H1 (cell line): ENCODE data around the gene ZDHHC19. TPM values are rescaled to one million over a fixed set of nuclear protein-coding genes. Genes with fewer than 3 reads are reported as not detected.

Experiments used
- CTCF ChIA-PET: fragments of 300-600 bp; sonication (Branson Sonifier 250); formaldehyde crosslinking; loops from one replicate; lab custom pipeline; 2021; ENCODE audit not compliant: partially characterized antibody; lab: Charles Lee
- POLR2A ChIA-PET: fragments of 300-600 bp; sonication (Branson Sonifier 250); formaldehyde crosslinking; loops from one replicate; lab custom pipeline; 2021; ENCODE audit warnings: inconsistent platforms; ENCODE audit not compliant: partially characterized antibody; lab: Charles Lee
- DNase-seq, 2 experiments: peaks; one replicate each; pipeline versions ENCODE4 v3.0.0 to v3.0.0-alpha.2; 2010 to 2022; ENCODE audit warnings: low spot score in 2 of 2, low read depth in 1 of 2, mixed read lengths in 1 of 2
- FAIRE-seq: peaks from 2 replicates; lab custom pipeline; 2011; peaks lifted over from hg19 to GRCh38; lab: Jason Lieb, UNC
- H2AFZ ChIP-seq: 2 replicates; pipeline ENCODE4 v1.8.1; 2012; ENCODE audit warnings: low read length, inconsistent platforms
- H2AK5ac ChIP-seq: 2 replicates; pipeline ENCODE4 v1.6.1; 2013; ENCODE audit warnings: low read depth, low read length
- H2BK120ac ChIP-seq: replicated peaks from 2 replicates; pipeline ENCODE3; 2013; ENCODE audit warnings: low read depth, low read length, inconsistent platforms
- H2BK12ac ChIP-seq: 2 replicates; pipeline ENCODE4 v1.6.1; 2013; ENCODE audit warnings: low read depth, low read length
- H2BK15ac ChIP-seq: 2 replicates; pipeline ENCODE4 v1.6.1; 2013; ENCODE audit warnings: low read length
- H2BK20ac ChIP-seq: 2 replicates; pipeline ENCODE4 v1.6.1; 2013; ENCODE audit warnings: low read length
- H2BK5ac ChIP-seq: 2 replicates; pipeline ENCODE4 v1.6.1; 2013; ENCODE audit warnings: low read depth, low read length
- H3K14ac ChIP-seq: 2 replicates; pipeline ENCODE4 v1.6.1; 2013; ENCODE audit warnings: inconsistent platforms; ENCODE audit not compliant: insufficient read length
- H3K18ac ChIP-seq: 2 replicates; pipeline ENCODE4 v1.6.1; 2013; ENCODE audit warnings: low read length; ENCODE audit errors: extremely low read depth
- H3K23ac ChIP-seq: 2 replicates; pipeline ENCODE4 v1.6.1; 2013; ENCODE audit warnings: inconsistent platforms; ENCODE audit not compliant: insufficient read length
- H3K23me2 ChIP-seq: 2 replicates; pipeline ENCODE4 v1.6.1; 2013; ENCODE audit warnings: low read depth, low read length
- H3K27ac ChIP-seq: 2 replicates; pipeline ENCODE4 v1.6.1; 2011; ENCODE audit warnings: low read depth, low read length, inconsistent platforms
- H3K27me3 ChIP-seq, 4 experiments: replicated peaks in 1 of 4; 1 replicate in 1 of 4; 2 replicates in 3 of 4; pipeline versions ENCODE4 v1.6.1 to v1.8.1; 2011 to 2013; ENCODE audit warnings: low read length in 3 of 4, mild to moderate bottlenecking in 3 of 4, inconsistent platforms in 2 of 4, mixed read lengths in 2 of 4, moderate library complexity in 1 of 4; ENCODE audit not compliant: control insufficient read depth in 3 of 4, insufficient read depth in 3 of 4; ENCODE audit errors: extremely low read depth in 1 of 4
- H3K36me3 ChIP-seq, 4 experiments: 2 replicates each; pipeline versions ENCODE4 v1.6.1 to v1.8.1; 2011 to 2013; ENCODE audit warnings: mild to moderate bottlenecking in 4 of 4, low read length in 3 of 4, moderate library complexity in 2 of 4, control low read depth in 1 of 4, inconsistent platforms in 1 of 4; ENCODE audit not compliant: insufficient read depth in 4 of 4, control insufficient read depth in 2 of 4
- H3K4ac ChIP-seq: replicated peaks from 2 replicates; pipeline ENCODE3; 2013; ENCODE audit warnings: low read length, low read depth, mixed read lengths, inconsistent platforms; ENCODE audit not compliant: insufficient read length
- H3K4me1 ChIP-seq, 4 experiments: replicated peaks in 1 of 4; 1 replicate in 1 of 4; 2 replicates in 3 of 4; pipeline versions ENCODE4 v1.6.1 to v1.8.1; 2011 to 2013; ENCODE audit warnings: low read length in 3 of 4, inconsistent platforms in 2 of 4, mixed read lengths in 1 of 4; ENCODE audit not compliant: insufficient read depth in 4 of 4, control insufficient read depth in 3 of 4
- H3K4me2 ChIP-seq, 2 experiments: 2 replicates each; pipeline versions ENCODE4 v1.6.1 to v1.8.1; 2011 to 2013; ENCODE audit warnings: low read depth in 2 of 2, low read length in 2 of 2, control low read depth in 1 of 2, inconsistent platforms in 1 of 2, mild to moderate bottlenecking in 1 of 2; ENCODE audit not compliant: insufficient read depth in 1 of 2
- H3K4me3 ChIP-seq, 4 experiments: fragments of 200-600, 300-600 bp in 1 of 4; sonication (generic), shearing (Covaris generic), sonication (Bioruptor Twin) in 1 of 4; 2 replicates each; pipeline versions ENCODE4 v1.5.1 to v1.8.1; 2011 to 2016; ENCODE audit warnings: low read length in 4 of 4, low read depth in 3 of 4, control low read depth in 2 of 4, inconsistent platforms in 2 of 4, mild to moderate bottlenecking in 2 of 4, mixed read lengths in 1 of 4, moderate library complexity in 1 of 4; ENCODE audit not compliant: insufficient read depth in 2 of 4; ENCODE audit errors: extremely low read depth in 1 of 4
- H3K56ac ChIP-seq: replicated peaks from 2 replicates; pipeline ENCODE3; 2013; ENCODE audit warnings: low read depth, mild to moderate bottlenecking, mixed read lengths, low read length, inconsistent platforms; ENCODE audit not compliant: insufficient read length
- H3K79me1 ChIP-seq: 2 replicates; pipeline ENCODE4 v1.6.1; 2013; ENCODE audit warnings: low read depth, low read length, control low read depth
- H3K79me2 ChIP-seq, 2 experiments: 2 replicates each; pipeline versions ENCODE4 v1.6.1 to v1.8.1; 2012 to 2013; ENCODE audit warnings: low read length in 2 of 2, mild to moderate bottlenecking in 2 of 2, inconsistent platforms in 1 of 2; ENCODE audit not compliant: insufficient read depth in 2 of 2, control insufficient read depth in 1 of 2
- H3K9ac ChIP-seq, 4 experiments: replicated peaks in 1 of 4; 1 replicate in 1 of 4; 2 replicates in 3 of 4; pipeline versions ENCODE4 v1.6.1 to v1.8.1; 2011 to 2013; ENCODE audit warnings: low read depth in 3 of 4, low read length in 3 of 4, control low read depth in 2 of 4, mild to moderate bottlenecking in 2 of 4, moderate library complexity in 2 of 4, inconsistent platforms in 1 of 4; ENCODE audit errors: extremely low read depth in 1 of 4
- H3K9me3 ChIP-seq, 2 experiments: 2 replicates each; pipeline versions ENCODE4 v1.6.1 to v1.8.1; 2012 to 2013; ENCODE audit warnings: mild to moderate bottlenecking in 2 of 2, moderate library complexity in 2 of 2, control low read depth in 1 of 2, inconsistent platforms in 1 of 2, low read depth in 1 of 2, low read length in 1 of 2, mixed read lengths in 1 of 2; ENCODE audit not compliant: insufficient read depth in 2 of 2
- H4K20me1 ChIP-seq, 2 experiments: replicated peaks in 1 of 2; 2 replicates each; pipeline versions ENCODE3 to v1.8.1; 2011 to 2013; ENCODE audit warnings: inconsistent platforms in 2 of 2, low read length in 2 of 2, mild to moderate bottlenecking in 1 of 2; ENCODE audit not compliant: insufficient read depth in 2 of 2, control insufficient read depth in 1 of 2
- H4K5ac ChIP-seq: 2 replicates; pipeline ENCODE4 v1.6.1; 2013; ENCODE audit warnings: low read length, low read depth, mixed read lengths, inconsistent platforms; ENCODE audit not compliant: insufficient read length
- H4K8ac ChIP-seq: 2 replicates; pipeline ENCODE4 v1.8.0; 2013; ENCODE audit warnings: mild to moderate bottlenecking, moderate library complexity, low read length, inconsistent platforms; ENCODE audit not compliant: insufficient read depth; ENCODE audit errors: extremely low read depth
- H4K91ac ChIP-seq: replicated peaks from 2 replicates; pipeline ENCODE3; 2013; ENCODE audit warnings: low read length, mixed read lengths, inconsistent platforms; ENCODE audit not compliant: insufficient read length
- BACH1 ChIP-seq: IDR thresholded peaks from 2 replicates; pipeline ENCODE4 v1.6.1; 2012; ENCODE audit warnings: low read length, improper control_type of control experiment
- BCL11A ChIP-seq, 2 experiments: IDR thresholded peaks; one replicate each; pipeline ENCODE4 v1.6.1; 2011; ENCODE audit warnings: low read depth in 2 of 2, low read length in 2 of 2, mild to moderate bottlenecking in 2 of 2
- FOSL1 ChIP-seq: IDR thresholded peaks from 2 replicates; pipeline ENCODE4 v1.6.1; 2011; ENCODE audit warnings: mild to moderate bottlenecking, low read depth, low read length, moderate library complexity; ENCODE audit not compliant: insufficient read depth
- GTF2F1 ChIP-seq: IDR thresholded peaks from 2 replicates; pipeline ENCODE4 v1.6.1; 2012; ENCODE audit warnings: low read depth, low read length, improper control_type of control experiment, borderline replicate concordance
- RXRA ChIP-seq: IDR thresholded peaks from 2 replicates; pipeline ENCODE4 v1.6.1; 2011; ENCODE audit warnings: low read depth, mild to moderate bottlenecking, low read length, moderate library complexity; ENCODE audit not compliant: insufficient read depth
- SIRT6 ChIP-seq: IDR thresholded peaks from one replicate; pipeline ENCODE4 v1.7.1; 2012; ENCODE audit warnings: low read length, inconsistent platforms
- SP1 ChIP-seq: IDR thresholded peaks from 2 replicates; pipeline ENCODE4 v1.6.1; 2011; ENCODE audit warnings: low read depth, low read length
- USF2 ChIP-seq: IDR thresholded peaks from 2 replicates; pipeline ENCODE4 v1.6.1; 2011; ENCODE audit warnings: low read length, improper control_type of control experiment
- WGBS, 2 experiments: shearing (Covaris generic) in 1 of 2; methylation state at CpG; one replicate each; pipeline versions ENCODE4 v1.1.6 to v1.1.7; 2013 to 2015; ENCODE audit warnings: low lambda C conversion rate in 2 of 2, mixed read lengths in 2 of 2, inconsistent platforms in 1 of 2, low coverage in 1 of 2, missing lambda C conversion rate in 1 of 2; ENCODE audit not compliant: insufficient replicate concordance in 2 of 2, insufficient coverage in 1 of 2, insufficient read length in 1 of 2; ENCODE audit errors: extremely low coverage in 1 of 2, missing lambda C conversion rate in 1 of 2; 5-methylcytosine and 5-hydroxymethylcytosine counted together
- polyA plus RNA-seq, 7 experiments: library from polyadenylated mRNA; depleted of rRNA in 3 of 7; stranded (reverse) in 5 of 7; unstranded in 2 of 7; fragments of >200 nt in 5 of 7; fragments of 200-250 nt in 2 of 7; gene quantifications; 1 replicate in 5 of 7; 2 replicates in 1 of 7; 4 replicates in 1 of 7; pipeline versions ENCODE4 v1.2.1 to v1.2.3, GENCODE V29; 2011 to 2013; ENCODE audit warnings: missing spikeins in 2 of 7, mixed read lengths in 2 of 7
- total RNA-seq: library from RNA; stranded (reverse); fragmentation: NEBNext Ultra II Directional; extraction: Animal tissue kit (Norgen Biotek cat#: 25700); gene quantifications from 2 replicates; pipeline ENCODE4 v1.2.1, GENCODE V29; 2021
- TF ChIP-seq, protein P1 (sequence below): IDR thresholded peaks from 2 replicates; pipeline ENCODE4 v1.6.1; 2011; ENCODE audit warnings: low read depth, mild to moderate bottlenecking, low read length; ENCODE audit not compliant: insufficient read depth

The ZDHHC19 gene
- total and polyA plus RNA-seq, 2 of the 8 experiments (the other 6 are each of a cell fraction or from before 2014, with no cell fraction given), result 2.5 to 4.1 TPM

DNA sequence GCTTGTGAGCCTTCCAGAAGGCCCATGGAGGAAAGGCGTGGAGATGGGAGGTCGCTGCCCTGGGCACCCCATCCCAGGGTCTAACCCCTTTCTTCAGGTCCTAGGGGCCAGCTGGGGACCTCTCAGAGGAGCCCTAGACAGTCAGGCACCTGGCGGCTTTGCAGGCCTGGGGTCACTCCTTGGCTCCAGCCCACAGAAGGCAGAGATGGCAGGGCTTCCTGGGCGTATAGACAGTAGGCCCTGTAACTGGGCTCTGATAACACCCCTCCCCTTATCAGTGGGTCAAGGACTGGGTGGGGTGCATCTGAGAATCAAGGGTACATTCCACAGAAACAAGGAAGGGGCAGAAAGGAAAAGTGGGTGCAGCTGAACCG, 16.7 kb downstream of the ZDHHC19 start:
- Histone ChIP-seq H3K4me1 (peaks cover 0 to 8% (median 1%) of the 10 kb centered on the region in 4 experiments; a peak in 3 of 7 replicates), H3K56ac (no peak overlapping the region), H4K8ac (no peak overlapping the region; the same call in 1 of the 2 replicates), H3K27me3 (no peaks in the 10 kb centered on the region), H2BK120ac (no peak overlapping the region), H4K20me1 (peaks cover 0 to 2% of the 10 kb centered on the region in 2 experiments), H2AK5ac (no peak overlapping the region), H4K5ac (no peak overlapping the region), H3K9me3 (no peaks in the 10 kb centered on the region), H4K91ac (no peak overlapping the region), H3K79me2 (no peaks in the 10 kb centered on the region), H3K23me2 (no peaks in the 10 kb centered on the region), H2BK20ac (no peak overlapping the region; the same call in 1 of the 2 replicates), H3K23ac (no peak overlapping the region), H3K9ac (no peak overlapping the region), H3K79me1 (no peaks in the 10 kb centered on the region), H3K27ac (no peak overlapping the region), H2BK5ac (no peak overlapping the region), H3K4me3 (no peak overlapping the region), H3K36me3 (no peaks in the 10 kb centered on the region), H2BK12ac (peak overlapping the region; percentile 60; the same call in 1 of the 2 replicates), H2BK15ac (no peak overlapping the region), H3K18ac (no peak overlapping the region), H2AFZ (no peak overlapping the region), H3K4ac (no peak overlapping the region), H3K4me2 (no peak overlapping the region), H3K14ac (no peak overlapping the region)
- FAIRE-seq (no peak), DNase-seq (no peak)
- no peak for TF ChIP-seq BACH1
- TF ChIP-seq SIRT6, result no peak
- TF ChIP-seq, protein P1, sequence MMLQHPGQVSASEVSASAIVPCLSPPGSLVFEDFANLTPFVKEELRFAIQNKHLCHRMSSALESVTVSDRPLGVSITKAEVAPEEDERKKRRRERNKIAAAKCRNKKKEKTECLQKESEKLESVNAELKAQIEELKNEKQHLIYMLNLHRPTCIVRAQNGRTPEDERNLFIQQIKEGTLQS, result no peak
- TF ChIP-seq FOSL1, result no peak
- no peak for TF ChIP-seq RXRA
- TF ChIP-seq BCL11A (IDR thresholded peaks at IDR 0.05; ENCODE audit: low read depth in 2 of 2, low read length in 2 of 2), result no peak
- TF ChIP-seq SP1, result no peak
- no peak for TF ChIP-seq USF2
- TF ChIP-seq GTF2F1, result no peak
- CTCF ChIA-PET, result interaction anchor here (1.0 to 11.5 kb wide), 5 partner anchors 84 to 172 kb away, joined by 3 to 299 read pairs (median 11); no protein-coding TSS in a partner anchor
- POLR2A ChIA-PET, result interaction anchor here (0.7 to 1.8 kb wide), 4 partner anchors 23 to 138 kb away, joined by 3 to 4 read pairs (median 3); no protein-coding TSS in a partner anchor
- 86% methylated on average over 5 of the region's 5 CpGs; no CpG with 5 or more reads in 1 of the 2 experiments for WGBS, 2 experiments
